KBM-7 (cell line): Measurements from ENCODE around the gene IFNW1.

Source experiments
- DNase-seq: peaks from one replicate; pipeline ENCODE4 v3.0.0-alpha.2; 2015
- in situ Hi-C: fragments of 300-500 bp; cut with MboI; formaldehyde crosslinking; loops from 2 replicates; pipeline ENCODE4 v1.14.3; 2020; ENCODE audit warnings: low sequenced_read_pairs, low pct_unique_long_range_greater_than_20kb, mixed read lengths

Gene IFNW1

DNA sequence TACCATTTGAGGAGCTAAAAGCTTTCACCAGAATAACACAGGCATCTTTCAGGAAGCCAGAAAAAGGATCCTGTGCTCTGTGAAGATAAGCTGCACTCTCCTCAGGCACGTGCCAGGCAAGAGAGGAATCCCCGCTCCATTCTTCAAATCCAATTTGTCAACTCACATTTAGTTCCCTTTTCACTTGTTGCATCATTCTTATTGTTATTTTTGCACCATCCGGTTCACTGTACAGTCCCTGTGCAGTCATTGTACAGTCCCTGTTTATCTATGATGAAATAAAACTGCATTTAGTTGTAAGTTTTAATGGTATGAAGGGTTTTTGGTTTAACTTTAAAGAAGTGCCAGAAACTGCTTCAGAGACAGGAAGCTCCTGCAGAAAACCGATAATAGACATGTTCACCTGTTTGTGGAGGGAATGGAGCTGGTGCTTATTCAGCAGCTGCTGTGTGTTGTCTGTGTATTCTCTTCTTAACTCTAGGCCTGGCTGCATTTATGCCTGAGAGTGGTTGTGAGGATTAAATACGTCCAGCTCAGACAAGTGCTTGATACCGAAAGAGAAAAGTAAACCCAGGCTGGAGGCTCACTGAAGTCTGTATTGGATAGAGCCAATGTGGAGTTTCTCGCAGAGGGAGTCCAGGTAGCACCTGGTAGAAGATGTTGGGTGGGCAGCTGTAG, 22.4 kb downstream of the IFNW1 start:
- DNase-seq: peak; percentile 94
- in situ Hi-C loops: loop anchor here (25.0 kb wide), 1 partner anchor 757 kb away; no protein-coding TSS in a partner anchor

DNA sequence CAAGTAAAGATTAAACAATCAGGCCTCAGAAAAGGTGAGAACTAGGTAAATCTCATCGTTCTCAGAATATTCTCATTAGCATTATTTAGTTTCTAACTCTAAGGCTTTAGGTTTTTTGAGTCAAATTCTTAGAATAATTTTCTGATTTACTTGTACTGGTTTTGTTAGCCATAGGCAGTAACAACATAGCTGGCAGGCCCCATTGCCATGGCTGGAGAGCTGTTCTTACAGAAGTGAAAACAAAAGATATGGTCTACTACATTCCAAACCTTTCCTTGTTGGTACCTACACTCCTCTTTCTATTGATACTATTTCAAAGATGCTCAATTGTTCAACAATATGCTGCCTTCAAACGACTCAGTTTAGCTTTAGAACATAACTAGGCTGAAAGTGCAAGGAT, 27.3 kb downstream of the IFNW1 start:
- DNase-seq: no peak
- in situ Hi-C loops: loop anchor here (25.0 kb wide), 1 partner anchor 752 kb away; no protein-coding TSS in a partner anchor

DNA sequence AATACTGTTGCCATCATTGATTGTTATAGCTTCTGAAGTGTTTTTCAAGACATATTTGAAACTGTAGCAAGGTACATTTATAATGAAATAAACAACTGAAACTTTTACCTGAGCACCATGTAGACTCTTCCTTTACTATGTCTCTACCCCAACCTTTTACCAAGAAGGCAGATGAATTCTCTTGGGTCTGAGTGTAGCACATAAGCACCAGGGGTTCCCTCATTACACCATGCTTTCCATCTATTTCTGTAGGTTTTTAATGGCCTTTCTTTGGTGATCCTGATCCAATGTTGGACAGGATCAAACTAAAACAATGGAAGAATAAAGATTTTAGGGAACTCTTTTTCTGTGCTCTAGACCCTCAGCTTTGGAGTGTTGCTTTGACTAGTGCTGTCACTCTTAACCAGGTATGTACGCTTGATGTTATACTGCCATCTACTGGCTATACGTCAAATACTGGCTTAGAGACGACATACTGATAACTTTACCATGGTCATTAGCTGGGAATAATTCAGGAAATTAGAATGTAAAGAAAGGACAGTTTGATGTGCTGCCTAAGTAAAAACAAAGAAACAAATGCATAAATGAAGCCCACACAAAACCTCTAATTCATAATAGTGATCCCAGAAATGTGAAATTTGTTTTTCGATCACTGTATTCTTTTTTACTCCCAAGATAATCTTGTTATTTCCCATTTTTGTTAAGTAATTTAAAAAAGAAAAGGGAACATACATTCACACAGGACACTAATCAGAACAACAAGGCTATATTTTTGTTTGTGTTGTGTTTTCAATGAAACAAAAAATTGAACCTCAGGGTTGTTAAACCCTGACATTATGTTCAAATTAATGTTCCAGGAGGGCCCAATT, 30.7 kb downstream of the IFNW1 start:
- in situ Hi-C loops: loop anchor here (25.0 kb wide), 1 partner anchor 749 kb away; no protein-coding TSS in a partner anchor

DNA sequence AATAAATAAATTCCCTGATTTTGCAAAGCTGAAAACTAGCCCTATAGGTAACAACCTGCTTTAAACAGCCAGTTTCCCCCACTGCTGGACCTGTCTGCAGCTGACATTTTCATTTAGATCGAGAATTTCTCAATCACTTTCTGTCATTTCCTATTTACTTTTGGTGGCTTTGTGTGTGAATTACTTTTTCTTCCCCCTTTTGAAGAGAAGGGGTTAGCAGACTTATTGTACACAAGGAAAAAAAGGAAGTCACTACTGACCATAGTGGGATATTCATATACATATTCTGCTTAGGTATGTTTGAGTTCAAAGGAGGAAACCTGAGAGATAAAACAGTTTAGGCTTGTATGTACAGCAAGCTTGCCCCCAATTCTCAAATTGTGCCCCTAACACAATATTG, 36.8 kb downstream of the IFNW1 start:
- in situ Hi-C loops: loop anchor here (25.0 kb wide), 1 partner anchor 742 kb away; no protein-coding TSS in a partner anchor
- DNase-seq: peak; percentile 88

More for the DNA sequence above, 30.7 kb downstream of the IFNW1 start:
- peak; percentile 81 for DNase-seq

DNA sequence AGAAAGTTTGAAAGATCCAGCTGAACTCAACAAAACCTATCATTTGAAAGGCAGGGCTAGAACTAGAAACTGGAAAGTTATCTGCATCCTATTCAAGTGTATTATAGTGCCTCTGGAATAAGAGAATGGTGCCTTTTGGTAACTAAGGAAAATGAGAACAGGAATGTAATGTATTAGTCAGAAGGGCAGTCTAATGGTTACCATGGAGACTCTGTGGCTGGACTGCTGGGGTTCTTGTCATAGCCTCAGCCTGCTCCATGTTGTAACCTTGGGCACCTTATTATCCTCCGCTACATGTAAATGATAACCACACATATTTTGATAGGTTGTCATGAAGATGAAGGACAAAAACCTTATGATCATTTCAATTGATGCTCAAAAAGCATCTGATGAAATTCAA, 39.3 kb downstream of the IFNW1 start:
- DNase-seq: no peak
- in situ Hi-C loops: loop anchor here (25.0 kb wide), 1 partner anchor 740 kb away; no protein-coding TSS in a partner anchor

DNA sequence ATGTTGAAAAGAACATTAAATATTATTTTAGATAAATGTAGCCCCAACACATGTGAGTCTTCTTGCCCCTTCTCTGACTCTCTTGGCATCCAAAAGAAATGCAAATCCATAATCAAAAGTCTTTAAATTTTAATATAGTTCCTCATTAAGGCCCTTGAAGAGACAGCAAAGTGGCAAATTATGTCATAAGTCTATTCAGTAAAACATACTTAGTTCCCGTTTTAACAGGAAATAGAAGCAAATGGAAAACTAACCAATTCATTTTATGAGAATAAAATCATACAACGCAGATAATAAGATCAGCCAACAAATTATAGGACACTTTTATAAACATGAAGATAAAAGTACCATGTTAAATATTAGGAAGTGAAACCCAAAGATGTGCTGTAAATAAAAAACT, 43.8 kb downstream of the IFNW1 start:
- peak; percentile 59 for DNase-seq
- in situ Hi-C loops: no loop called here

DNA sequence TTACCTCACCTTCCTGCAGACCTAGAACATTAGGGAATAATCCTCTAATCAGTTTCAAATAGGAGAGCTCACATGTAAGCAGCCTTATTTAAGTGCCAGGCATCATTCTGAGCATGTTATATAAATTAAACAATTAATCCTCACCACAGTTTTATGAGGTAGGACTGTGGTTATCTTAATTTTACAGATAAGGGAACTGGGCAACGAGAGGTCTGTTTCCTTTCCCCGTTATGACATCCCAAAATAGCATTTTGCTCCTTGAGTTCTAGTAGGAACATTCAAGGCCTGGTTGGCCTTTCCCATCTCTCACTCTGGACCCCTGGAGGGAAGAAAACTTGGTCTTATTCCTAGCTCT, 44.8 kb downstream of the IFNW1 start:
- in situ Hi-C loops: no loop called here
- peak; percentile 75 for DNase-seq

DNA sequence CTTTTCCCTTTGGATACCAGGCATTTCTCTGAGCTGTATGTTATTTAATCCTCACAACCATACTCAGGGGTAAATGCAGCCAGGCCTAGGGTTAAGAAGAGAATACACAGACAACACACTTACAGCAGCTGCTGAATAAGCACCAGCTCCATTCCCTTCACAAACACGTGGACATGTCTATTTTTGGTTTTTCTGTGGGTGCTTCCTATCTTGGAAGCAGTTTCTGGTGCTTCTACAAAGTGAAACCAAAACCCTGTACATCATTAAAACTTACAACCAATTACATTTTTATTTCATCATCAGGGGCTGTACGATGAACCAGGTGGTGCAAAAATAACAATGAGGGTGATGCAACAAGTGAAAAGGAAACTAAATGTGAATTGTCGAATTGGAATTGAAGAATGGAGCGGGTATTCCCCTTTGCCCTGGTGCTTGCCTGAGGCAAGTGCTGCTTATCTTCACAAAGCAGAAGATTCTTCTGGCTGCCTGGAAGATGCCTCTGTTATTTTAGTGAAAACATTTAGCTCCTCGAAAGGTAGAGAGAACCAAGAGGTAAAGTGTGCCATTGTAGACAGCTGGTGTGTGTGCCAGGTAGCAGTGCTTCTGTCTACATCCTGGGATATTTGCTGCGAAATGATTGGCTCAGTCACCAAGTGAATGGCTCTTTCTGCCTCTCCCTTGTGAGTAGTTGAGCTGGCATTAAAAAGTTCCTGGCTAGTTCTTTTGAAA, 45.3 kb downstream of the IFNW1 start:
- peak; percentile 87 for DNase-seq
- in situ Hi-C loops: no loop called here

DNA sequence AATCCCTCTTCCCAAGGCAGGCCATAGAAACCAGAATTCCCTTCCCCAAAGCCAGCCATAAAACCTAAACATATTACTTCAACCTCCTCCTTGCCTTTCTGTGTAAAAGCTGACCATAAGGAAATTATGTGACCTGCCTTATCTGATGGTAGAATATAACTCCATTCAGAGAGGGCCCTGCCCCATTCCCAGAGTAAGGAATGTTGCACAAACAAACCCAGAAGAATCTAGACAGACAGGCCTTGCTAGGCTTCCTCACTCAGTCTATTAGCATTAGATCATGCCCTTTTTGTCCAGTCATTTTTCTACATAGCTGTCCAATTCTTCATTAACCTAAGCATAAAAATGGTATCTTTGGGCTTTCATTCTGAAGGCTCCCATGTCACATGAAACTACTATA, 46.1 kb downstream of the IFNW1 start:
- no peak for DNase-seq
- in situ Hi-C loops: no loop called here
